Measurements from ENCODE around the gene NASP.

DNA sequence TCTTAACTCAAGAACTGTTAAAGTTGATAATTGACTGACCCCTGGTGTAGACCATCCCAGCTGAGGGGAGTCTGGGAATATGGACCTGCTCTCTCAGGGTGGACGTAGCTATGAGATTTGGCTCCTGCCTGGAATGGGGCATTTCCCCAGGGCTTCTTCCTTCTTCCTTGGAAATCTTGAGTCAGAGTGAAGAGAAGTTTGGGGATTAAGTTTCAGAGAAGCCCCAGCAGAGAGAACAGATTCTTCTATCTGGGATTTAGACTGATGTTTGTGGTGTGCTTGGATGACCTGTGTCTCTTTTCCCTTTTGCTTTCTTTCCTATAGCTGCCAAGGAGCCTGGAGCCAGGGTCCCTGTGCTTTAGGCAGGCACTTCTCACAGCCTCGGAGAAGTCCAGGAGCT lies 20.0 kb upstream of the NASP start:
- TF ChIP-seq POLR2AphosphoS5 (IDR thresholded peaks at IDR 0.05), result no peak
- TF ChIP-seq POLR2A (IDR thresholded peaks at IDR 0.05), result no peak

Data from spleen (tissue), 3 donors.